Measurements from ENCODE around the gene ANXA4.

GRCh38 chr2:69734035-69734611 lies 7.8 kb upstream of the ANXA4 start:
- TF ChIP-seq POLR2A (IDR thresholded peaks at IDR 0.05), result no peak
- TF ChIP-seq, protein P1, sequence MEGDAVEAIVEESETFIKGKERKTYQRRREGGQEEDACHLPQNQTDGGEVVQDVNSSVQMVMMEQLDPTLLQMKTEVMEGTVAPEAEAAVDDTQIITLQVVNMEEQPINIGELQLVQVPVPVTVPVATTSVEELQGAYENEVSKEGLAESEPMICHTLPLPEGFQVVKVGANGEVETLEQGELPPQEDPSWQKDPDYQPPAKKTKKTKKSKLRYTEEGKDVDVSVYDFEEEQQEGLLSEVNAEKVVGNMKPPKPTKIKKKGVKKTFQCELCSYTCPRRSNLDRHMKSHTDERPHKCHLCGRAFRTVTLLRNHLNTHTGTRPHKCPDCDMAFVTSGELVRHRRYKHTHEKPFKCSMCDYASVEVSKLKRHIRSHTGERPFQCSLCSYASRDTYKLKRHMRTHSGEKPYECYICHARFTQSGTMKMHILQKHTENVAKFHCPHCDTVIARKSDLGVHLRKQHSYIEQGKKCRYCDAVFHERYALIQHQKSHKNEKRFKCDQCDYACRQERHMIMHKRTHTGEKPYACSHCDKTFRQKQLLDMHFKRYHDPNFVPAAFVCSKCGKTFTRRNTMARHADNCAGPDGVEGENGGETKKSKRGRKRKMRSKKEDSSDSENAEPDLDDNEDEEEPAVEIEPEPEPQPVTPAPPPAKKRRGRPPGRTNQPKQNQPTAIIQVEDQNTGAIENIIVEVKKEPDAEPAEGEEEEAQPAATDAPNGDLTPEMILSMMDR (IDR thresholded peaks at IDR 0.05), result no peak
- TF ChIP-seq POLR2AphosphoS5 (IDR thresholded peaks at IDR 0.05), result no peak
